Fibroblast of peridontal ligament (primary cell): ENCODE measurements around the gene DIAPH3.

Experiments
- DNase-seq: peaks from one replicate; pipeline ENCODE4 v3.0.0-alpha.2; 2010; ENCODE audit errors: extremely low read depth

DIAPH3 gene

GRCh38 chr13:59730026-59730425 is 433.7 kb downstream of the DIAPH3 start:
- DNase-seq, result no peak

- DNase-seq, result no peak
These were observed 434.7 kb downstream of the DIAPH3 start for GRCh38 chr13:59728896-59729545.

GRCh38 chr13:59721926-59722910 is 441.5 kb downstream of the DIAPH3 start:
- no peak for DNase-seq

- no peak for DNase-seq
These were observed 448.1 kb downstream of the DIAPH3 start for GRCh38 chr13:59715611-59716010.

GRCh38 chr13:59710996-59711701 is 452.6 kb downstream of the DIAPH3 start:
- peak; percentile 53 for DNase-seq

GRCh38 chr13:59710416-59710815 is 453.3 kb downstream of the DIAPH3 start:
- DNase-seq, result no peak

GRCh38 chr13:59706101-59706976 is 457.4 kb downstream of the DIAPH3 start:
- DNase-seq, result no peak

GRCh38 chr13:59702269-59702668 is 461.5 kb downstream of the DIAPH3 start:
- DNase-seq, result no peak

- DNase-seq, result no peak
These were observed 462.5 kb downstream of the DIAPH3 start for GRCh38 chr13:59701261-59701660.

- DNase-seq, result no peak
These were observed 463.4 kb downstream of the DIAPH3 start for GRCh38 chr13:59700281-59700680.

GRCh38 chr13:59696271-59696670 is 467.5 kb downstream of the DIAPH3 start:
- no peak for DNase-seq

GRCh38 chr13:59691501-59692066 is 472.1 kb downstream of the DIAPH3 start:
- peak; percentile 63 for DNase-seq

GRCh38 chr13:59690857-59691500 is 472.7 kb downstream of the DIAPH3 start:
- peak; percentile 45 for DNase-seq

GRCh38 chr13:59689057-59689456 is 474.7 kb downstream of the DIAPH3 start:
- DNase-seq, result no peak

GRCh38 chr13:59686798-59687394 is 476.8 kb downstream of the DIAPH3 start:
- no peak for DNase-seq

GRCh38 chr13:59684105-59684504 is 479.6 kb downstream of the DIAPH3 start:
- DNase-seq, result no peak

- peak; percentile 56 for DNase-seq
These were observed 482.0 kb downstream of the DIAPH3 start for GRCh38 chr13:59681636-59682311.

GRCh38 chr13:59680429-59681024 is 483.2 kb downstream of the DIAPH3 start:
- DNase-seq, result peak; percentile 66

GRCh38 chr13:59679254-59679653 is 484.5 kb downstream of the DIAPH3 start:
- DNase-seq, result no peak
